Astrocyte of the spinal cord (primary cell): ENCODE data around the gene ZNF778.
A peak's percentile ranks its signal among the peaks of the same experiment; 100 is the strongest.
"Not testable (repeated sequence)": the region's sequence is repeated elsewhere in the genome, so short reads cannot be mapped to it uniquely, and the experiment has no call there.

Source experiments
- DNase-seq: peaks from one replicate; pipeline ENCODE4 v3.0.0; 2011; ENCODE audit warnings: low read depth, low spot score
- H3K4me3 ChIP-seq: 2 replicates; pipeline ENCODE4 v1.5.1; 2011; ENCODE audit warnings: low read depth, mild to moderate bottlenecking, low read length, moderate library complexity
- CTCF ChIP-seq: IDR thresholded peaks from 2 replicates; pipeline ENCODE4 v1.5.1; 2012; ENCODE audit warnings: low read depth, mild to moderate bottlenecking, low read length, inconsistent platforms
- in situ Hi-C: cut with HindIII; loops from 2 replicates; pipeline ENCODE4 v1.10.0; 2017; ENCODE audit warnings: low sequenced_read_pairs

Gene ZNF778

GRCh38 chr16:89183463-89183862 lies 34.0 kb upstream of the ZNF778 start:
- in situ Hi-C loops = no loop called here
- no peak overlapping the region for H3K4me3 ChIP-seq
- DNase-seq = no peak
- no peak for TF ChIP-seq CTCF

DNA sequence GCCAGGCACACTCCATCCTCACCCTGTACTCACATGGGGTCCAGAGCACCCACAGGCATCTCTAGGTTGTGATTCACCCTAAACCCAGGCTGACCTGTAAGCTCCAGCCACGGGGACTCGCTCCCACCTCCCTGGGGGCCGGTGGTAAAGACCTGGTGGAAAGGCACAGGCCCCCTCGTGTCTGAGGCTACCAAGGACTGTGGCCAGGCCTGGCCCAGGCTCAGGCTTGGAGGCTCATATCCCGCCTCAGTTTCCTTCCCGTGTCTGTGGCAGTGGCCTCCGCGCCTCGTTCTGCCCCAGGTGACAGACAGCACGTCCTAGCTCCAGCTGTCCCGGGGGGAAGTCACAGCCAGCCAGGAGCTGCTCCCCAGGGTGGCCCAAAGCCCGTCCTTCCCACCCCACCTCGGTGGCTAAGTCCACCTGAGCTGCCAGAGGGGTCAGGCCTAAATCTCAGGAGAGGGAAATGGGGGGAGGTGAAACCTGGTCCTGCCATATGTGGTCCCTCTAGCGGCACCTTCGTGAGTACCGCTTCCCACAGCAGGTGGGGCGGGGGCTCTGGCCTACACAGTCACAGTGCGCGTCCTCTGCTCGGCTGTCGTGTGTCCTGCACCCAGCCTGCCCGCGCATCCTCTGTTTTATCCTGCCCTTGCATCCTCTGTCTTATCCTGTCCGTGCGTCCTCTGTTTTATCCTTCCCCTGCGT lies 33.4 kb upstream of the ZNF778 start:
- H3K4me3 ChIP-seq = no peak overlapping the region
- in situ Hi-C loops = no loop called here
- no peak for DNase-seq
- no peak for TF ChIP-seq CTCF

DNA sequence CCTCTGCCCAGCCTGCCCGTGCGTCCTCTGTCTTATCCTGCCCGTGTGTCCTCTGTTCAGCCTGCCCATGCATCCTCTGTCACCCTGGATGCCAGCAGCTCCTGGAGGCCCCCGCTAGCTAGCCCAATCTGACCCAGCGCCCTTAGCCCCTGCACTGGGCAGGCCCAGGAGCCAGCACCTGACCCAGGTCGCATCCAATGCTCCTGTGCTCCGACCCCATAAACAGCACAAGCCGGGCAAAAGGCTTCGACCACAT lies 32.9 kb upstream of the ZNF778 start:
- in situ Hi-C loops = no loop called here
- no peak for DNase-seq
- TF ChIP-seq CTCF = no peak
- H3K4me3 ChIP-seq = no peak overlapping the region

- DNase-seq = no peak
- TF ChIP-seq CTCF = no peak
- in situ Hi-C loops = no loop called here
- H3K4me3 ChIP-seq = no peak overlapping the region
Measured at GRCh38 chr16:89184933-89185794, 32.3 kb upstream of the ZNF778 start.

GRCh38 chr16:89185887-89186592 lies 31.5 kb upstream of the ZNF778 start:
- H3K4me3 ChIP-seq, in situ Hi-C loops, DNase-seq: not testable (repeated sequence)

DNA sequence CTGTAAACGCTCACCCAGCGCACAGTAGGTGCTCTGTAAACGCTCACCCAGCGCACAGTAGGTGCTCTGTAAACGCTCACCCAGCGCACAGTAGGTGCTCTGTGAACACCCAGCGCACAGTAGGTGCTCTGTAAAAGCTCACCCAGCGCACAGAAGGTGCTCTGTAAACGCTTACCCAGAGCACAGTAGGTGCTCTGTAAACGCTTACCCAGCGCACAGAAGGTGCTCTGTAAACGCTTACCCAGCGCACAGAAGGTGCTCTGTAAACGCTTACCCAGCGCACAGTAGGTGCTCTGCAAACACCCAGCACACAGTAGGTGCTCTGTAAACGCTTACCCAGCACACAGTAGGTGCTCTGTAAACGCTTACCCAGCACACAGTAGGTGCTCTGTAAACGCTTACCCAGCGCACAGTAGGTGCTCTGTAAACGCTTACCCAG lies 30.9 kb upstream of the ZNF778 start:
- in situ Hi-C loops, H3K4me3 ChIP-seq, DNase-seq: not testable (repeated sequence)

DNA sequence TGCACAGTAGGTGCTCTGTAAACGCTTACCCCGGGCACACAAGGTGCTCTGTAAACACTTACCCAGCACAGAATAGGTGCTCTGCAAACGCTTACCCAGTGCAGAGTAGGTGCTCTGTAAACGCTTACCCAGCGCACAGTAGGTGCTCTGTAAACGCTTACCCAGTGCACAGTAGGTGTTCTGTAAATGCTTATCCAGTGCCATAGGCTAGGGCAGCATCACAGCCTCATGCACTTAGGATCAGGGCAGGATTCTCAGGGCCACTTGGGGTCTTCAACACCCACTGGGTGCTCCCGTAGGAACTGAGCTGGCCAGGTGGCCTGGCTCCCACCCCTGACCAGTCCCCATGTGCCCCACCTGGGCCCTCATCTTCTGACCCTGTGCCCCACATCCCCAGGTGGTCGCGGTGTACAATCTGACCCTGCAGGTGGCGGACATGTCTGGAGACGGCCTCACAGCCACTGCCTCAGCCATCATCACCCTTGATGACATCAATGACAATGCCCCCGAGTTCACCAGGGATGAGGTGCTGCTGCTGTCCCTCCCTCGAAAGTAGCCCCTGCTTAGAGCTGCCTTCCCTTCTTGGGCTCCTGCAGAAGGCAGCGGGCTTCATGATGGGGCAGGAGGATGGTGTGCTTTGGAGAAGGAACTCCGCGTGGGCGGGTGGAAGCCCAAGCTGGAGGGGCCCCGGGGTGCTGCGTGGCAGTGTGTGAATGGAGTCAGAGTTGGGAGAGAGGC lies 30.3 kb upstream of the ZNF778 start:
- TF ChIP-seq CTCF = no peak
- H3K4me3 ChIP-seq = no peak overlapping the region
- in situ Hi-C loops = no loop called here
- peak; percentile 12 for DNase-seq
